Mesenteric fat pad (tissue), 1 donor: ENCODE results near the gene VPS26C. TPM values are rescaled to one million over a fixed set of nuclear protein-coding genes. Genes with fewer than 3 reads are reported as not detected.
"Not testable (repeated sequence)": the region's sequence is repeated elsewhere in the genome, so short reads cannot be mapped to it uniquely, and the experiment has no call there.

Source experiments
- DNase-seq: peaks from one replicate; pipeline ENCODE4 v3.0.0-alpha.2; 2020; ENCODE audit warnings: low spot score
- long read RNA-seq: library from polyadenylated mRNA; unstranded; transcript quantifications from one replicate; pipeline ENCODE4 v2.0.0, GENCODE V29; 2020
- total RNA-seq: library from RNA; stranded (reverse); fragmentation: NEBNext Ultra II Directional; extraction: Animal tissue kit (Norgen Biotek cat#: 25700); gene quantifications from one replicate; pipeline ENCODE4 v1.2.1, GENCODE V29; 2021
- donor health status: DM: yes; HTN: yes; CAD: no.

The VPS26C gene
- 48.5 TPM for total RNA-seq
- long read RNA-seq, transcript VPS26C-207 (7 exons, 937 nt): minor isoform, 8 of 65 reads
- long read RNA-seq, transcript VPS26C-201 (8 exons, 3,256 nt): major isoform, 26 of 65 reads
- long read RNA-seq, partial matches to known transcripts: 11 of 65 reads
- long read RNA-seq, other reads (novel, unspliced or antisense): 16 of 65 reads

DNA sequence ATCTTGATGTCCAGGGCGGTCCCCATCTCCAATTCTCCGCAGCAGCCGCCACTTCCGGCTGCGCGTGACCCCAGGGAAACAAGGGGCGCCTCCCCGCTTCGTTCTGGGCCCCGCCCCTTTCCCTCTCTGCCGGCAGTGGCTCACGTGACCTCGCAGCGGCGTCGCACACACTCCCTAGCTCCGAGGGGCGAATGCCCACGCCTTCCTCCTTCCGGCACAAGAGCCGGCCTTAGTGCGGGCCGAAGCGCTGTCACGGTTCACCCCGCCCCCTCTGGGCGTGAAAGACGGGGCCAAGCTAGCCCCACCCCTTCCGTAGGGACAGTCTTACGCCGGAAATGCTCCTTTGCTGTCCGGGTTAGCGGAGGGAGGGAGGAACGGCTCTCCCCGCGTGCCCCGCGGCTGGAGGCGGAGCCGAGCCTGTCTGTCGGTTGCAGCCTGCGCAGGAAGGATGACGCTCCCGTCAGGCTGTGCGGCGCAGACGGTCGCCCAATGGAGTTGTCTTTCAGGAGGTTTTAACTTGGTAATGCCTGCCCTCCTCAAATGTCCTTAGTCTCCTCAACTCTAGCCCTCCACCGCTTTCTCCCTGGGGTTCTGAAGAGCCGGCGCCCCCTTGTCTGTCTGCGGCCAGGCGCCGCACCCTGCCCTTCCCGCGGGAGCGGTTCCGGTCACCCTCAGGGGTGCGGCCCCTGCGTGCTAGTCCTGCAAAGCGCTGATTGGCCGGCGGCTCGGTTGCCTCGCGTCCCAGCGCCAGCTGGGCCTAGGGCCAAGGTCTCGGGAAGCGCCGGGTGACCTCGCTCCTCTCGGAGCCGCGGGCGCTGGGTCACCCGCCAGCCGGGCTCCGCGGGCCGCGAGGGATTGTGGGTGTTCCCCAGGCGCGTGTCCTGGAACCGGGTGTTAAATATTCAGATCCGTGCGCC, at the start of gene VPS26C:
TSS of gene VPS26C (minus strand) at position 66 of the 917 bp plus-strand sequence. CDS start at position 26, 40 bp downstream.
- DNase-seq: peak; percentile 99

DNA sequence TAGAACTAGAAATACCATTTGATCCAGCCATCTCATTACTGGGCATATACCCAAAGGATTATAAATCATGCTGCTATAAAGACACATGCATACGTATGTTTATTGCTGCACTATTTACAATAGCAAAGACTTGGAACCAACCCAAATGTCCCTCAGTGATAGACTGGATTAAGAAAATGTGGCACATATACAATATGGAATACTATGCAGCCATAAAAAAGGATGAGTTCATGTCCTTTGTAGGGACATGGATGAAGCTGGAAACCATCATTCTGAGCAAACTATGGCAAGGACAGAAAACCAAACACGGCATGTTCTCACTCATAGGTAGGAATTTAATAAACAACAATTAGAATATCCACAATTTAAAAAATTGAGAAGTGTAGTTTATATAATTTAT, 48.9 kb upstream of the VPS26C start:
- DNase-seq: not testable (repeated sequence)

DNA sequence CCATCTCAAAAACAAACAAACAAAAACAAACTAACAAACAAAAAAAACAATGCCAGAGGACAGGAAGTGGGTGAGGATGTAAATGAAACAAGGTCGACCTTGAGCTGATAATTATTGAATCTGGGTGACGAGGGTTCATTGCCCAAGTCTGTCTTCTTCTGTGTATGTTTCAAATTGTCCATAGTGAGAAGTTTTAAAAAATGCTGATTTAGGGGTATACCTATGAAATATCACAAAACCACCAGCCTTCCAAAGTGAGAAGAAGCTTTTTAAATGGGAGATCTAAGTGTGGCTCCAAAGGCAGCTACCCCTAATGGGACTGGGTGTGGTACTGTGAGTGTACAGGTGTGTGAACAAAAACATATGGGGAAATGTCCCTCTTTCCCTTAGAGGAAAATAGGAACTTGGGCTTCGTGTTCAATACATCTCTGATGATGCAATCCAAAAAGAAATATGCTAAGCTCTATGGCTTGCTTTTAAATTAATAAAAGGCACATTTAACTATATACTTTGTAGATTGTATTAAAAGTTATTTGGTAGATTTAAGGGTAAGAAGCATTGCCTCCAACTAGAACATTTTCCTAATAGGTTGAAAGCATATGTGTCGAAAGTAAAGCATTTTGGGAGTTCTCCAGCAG, 33.1 kb upstream of the VPS26C start:
- DNase-seq: no peak

DNA sequence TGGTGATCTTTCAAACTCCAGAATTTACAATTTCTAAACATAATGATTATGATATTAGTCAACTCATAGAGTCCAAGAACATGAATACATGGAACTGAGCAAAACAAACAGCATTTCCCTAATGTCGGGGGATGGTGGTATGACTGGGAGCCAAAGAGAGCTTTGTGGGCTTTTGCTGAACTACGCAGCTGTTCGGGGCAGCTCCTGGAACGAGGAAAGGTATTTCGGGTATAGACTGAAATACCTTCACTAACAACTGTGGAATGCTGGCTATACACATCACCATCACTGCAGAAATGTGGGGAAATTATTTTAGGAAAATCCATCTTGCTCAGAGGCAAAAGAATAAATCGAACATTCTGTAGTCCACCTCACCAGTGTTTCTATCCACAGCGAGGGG, 30.2 kb upstream of the VPS26C start:
- no peak for DNase-seq

DNA sequence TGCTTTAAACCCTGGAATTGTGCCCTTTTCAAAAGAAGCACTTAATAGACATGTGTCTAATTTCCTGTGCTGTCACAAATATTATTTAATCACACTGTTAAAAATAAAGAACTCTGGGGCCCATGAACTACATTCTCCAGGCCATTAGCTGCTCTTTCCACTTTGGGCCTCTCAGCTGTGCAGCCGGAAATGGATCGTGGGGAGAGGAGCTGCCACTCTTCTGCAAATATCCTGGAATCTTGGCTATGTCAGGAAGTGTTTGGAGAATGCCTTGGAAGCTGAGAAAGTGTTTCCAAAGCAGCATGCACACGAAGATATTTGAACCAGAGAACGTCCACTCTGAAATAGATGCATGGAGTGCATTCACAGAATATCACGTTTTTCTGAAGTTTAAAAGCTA, 27.5 kb upstream of the VPS26C start:
- DNase-seq: no peak

DNA sequence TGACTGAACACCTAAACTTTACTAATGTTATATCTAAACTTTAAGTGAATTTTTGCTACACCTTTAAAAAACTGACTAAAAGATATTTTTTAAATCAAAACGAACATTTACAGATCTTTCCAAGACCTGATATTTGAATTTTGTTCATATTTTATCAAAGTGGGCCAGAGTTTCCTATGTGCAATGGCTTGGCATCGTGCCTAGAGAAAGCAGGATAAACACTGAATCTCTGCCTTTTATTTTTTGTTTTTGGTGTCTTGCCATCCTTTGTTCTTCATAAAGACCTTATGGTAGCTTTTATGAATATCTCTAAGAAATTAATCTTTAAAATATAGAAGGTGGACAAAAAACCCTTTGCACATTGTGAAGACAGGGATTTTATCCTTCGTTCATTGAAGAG, 25.8 kb upstream of the VPS26C start:
- no peak for DNase-seq

DNA sequence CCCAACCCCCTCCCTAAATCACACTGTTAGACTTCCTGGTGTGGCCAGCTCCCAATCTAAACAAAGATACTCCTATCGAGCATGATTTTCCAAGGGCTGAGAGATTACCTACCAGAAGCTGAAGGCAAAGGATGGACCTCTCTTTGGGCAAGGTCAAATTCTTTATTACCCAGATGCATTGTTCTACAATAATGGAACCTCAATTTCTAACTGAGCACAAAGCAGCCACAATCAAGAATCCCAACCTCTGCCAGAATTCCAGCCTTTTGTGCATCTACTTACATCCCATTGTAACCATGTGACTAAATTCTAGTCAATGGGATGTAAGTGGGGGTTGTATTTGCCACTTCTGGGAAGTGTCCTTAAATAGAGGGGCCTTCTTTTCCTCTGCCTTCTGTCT, 24.9 kb upstream of the VPS26C start:
- no peak for DNase-seq

DNA sequence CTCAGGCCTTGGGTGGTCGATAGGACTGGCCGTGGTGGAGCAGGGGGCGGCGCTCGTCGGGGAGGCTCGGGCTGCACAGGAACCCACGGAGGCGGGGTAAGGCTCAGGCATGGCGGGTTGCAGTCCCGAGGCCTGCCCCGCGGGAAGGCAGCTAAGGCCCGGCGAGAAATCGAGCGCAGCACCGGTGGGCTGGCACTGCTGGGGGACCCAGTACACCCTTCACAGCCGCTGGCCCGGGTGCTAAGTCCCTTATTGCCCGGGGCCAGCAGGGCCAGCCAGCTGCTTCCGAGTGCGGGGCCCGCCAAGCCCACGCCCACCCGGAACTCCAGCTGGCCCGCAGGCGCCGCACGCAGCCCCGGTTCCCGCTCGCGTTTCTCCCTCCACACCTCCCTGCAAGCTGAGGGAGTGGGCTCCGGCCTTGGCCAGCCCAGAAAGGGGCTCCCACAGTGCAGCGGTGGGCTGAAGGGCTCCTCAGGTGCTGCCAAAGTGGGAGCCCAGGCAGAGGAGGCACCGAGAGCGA, 16.1 kb upstream of the VPS26C start:
- DNase-seq: not testable (repeated sequence)

DNA sequence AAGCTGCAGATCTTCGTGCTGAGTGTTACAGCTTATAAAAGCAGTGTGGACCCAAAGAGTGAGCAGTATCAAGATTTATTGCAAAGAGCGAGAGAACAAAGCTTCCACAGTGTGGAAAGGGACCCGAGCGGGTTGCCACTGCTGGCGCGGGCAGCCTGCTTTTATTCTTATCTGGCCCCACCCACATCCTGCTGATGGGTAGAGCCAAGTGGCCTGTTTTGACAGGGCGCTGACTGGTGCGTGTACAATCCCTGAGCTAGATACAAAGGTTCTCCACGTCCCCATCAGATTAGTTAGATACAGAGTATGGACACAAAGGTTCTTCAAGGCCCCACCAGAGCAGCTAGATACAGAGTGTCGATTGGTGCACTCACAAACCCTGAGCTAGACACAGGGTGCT, 15.5 kb upstream of the VPS26C start:
- DNase-seq: not testable (repeated sequence)

DNA sequence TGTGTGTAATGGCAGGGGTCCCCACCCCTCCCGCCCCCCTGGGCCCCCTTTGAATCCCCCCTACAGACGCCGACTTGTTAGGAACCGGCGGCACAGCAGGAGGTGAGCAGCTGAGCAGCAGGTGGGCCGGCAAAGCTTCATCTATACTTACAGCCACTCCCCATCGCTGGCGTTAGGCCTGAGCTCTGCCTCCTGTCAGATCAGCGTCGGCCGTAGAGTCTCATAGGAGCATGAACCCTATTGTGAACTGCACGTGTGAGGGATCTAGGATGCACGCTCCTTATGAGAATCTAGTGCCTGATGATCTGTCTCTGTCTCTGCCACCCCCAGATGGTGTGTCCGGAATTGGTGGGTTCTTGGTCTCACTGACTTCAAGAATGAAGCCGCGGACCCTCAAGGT, 14.9 kb upstream of the VPS26C start:
- DNase-seq: no peak

DNA sequence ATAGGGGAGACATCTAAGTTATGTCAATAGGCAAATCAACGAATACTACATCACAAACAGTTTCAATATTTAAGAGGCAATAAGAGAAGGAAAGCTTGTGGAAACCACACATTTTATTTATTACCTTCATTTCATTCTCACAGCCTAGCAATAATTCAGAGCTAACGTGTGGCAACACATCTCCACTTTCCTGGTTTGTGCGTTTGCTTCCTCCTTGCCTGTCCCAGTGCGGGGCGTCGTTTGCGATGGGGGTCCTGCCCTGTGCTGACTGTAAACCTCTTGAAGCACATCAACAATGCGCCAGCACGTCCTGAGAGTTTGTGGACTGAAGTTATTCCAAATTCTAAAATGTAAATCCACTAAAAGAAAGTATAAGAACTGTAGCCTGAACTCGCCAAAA, 14.4 kb upstream of the VPS26C start:
- no peak for DNase-seq

DNA sequence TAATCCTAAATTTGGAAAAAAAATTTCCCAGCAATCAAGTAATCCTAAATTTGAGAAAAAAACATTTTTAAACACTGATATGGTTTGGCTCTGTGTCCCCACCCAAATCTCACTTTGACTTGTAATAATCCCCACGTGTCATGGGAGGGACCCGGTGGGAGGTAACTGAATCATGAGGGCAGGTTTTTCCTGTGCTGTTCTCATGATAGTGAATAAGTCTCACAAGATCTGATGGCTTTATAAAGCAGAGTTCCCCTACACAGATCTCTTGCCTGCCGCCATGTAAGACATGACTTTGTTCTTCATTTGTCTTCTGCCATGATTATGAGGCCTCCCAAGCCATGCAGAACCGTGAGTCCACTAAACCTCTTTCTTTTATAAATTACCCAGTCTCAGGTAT, 12.1 kb upstream of the VPS26C start:
- DNase-seq: not testable (repeated sequence)

DNA sequence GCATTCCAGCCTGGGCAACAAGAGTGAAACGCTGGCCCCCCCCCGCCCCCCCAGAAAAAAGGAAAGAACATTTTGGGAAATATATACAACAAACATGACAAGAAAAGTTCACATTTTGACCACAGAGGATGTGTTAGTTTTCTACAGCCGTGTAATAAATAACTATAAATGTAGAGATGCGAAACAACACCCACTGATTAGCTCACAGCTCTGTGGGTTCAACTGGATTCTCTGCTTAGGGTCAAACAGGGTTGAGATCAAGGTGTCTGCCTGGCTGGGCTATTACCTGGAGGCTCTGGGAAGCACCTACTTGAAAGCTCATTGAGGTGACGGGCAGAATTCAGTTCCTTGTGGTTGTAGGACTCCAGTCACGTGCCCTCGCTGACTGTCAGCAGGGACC, 11.1 kb upstream of the VPS26C start:
- no peak for DNase-seq

DNA sequence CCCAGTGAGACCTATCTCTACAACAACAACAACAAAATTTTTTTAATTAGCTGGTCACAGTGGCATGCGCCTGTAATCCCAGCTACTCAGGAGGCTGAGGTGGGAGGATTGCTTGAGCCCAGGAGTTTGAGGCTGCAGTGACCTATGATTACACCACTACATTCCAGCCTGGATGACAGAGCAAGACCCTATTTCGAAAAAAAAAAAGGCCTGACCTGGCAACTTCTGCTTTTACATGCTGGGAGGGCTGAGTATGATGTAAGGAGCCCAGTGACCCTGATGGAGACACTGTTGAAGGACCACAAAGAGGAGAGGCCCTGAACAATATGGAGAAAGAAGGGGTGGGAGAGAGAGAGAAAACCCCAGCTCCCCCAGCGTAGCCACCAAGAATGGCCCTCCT, 9.2 kb upstream of the VPS26C start:
- no peak for DNase-seq

DNA sequence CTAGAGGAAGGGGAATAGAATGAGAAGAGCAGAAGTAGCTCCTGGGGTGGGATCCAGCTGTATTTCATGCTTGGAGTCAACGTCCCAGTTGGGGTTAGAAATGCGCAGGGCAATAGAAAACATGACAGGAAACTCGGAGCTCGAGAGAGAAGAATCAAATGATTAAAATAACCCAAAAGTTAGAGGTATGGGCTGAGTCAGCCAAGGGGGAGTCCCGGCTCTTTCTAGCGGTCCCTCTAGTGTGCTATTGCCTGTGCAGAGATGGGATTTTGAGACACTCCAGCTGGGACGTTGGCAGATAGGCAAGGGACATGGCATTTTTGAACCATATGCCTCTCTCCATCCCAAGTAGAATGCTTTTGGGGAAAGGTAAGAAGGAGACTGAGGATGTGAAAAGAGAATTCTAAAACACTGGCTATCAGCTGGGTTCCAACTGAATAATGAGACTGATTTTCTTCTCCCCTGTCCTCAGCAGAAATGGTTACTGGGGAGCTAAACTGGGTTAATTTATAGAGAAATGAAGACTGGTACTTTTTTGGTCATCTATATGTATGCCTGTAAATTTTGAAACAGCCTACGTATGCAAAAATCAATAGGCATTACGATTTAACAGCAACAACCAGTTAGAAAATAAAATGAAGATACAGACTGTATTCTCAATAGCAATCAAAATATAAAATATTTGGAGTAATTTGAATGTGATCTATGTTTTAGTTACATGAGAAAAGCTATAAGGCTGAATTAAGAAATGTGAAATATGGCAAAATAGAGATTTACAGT, 7.0 kb upstream of the VPS26C start:
- DNase-seq: no peak

DNA sequence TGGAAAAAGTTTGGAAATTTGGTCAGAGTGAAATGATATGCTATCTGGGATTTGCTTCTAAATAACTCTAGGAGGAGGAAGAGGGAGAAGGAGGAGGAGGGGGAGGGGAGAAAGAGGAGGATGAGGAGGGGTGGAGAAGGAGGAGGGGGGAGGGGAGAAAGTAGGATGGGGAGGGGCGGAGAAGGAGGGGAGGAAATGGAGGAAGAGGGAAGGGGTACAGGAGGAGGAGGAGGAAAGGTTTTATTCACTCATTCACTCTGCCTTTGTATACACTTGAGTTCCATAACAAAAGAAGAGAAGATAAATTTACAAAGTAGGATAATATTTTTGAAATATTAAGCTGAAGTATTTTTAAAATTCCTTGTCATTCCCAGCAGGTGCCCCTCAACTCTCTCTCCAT, 6.3 kb upstream of the VPS26C start:
- no peak for DNase-seq

DNA sequence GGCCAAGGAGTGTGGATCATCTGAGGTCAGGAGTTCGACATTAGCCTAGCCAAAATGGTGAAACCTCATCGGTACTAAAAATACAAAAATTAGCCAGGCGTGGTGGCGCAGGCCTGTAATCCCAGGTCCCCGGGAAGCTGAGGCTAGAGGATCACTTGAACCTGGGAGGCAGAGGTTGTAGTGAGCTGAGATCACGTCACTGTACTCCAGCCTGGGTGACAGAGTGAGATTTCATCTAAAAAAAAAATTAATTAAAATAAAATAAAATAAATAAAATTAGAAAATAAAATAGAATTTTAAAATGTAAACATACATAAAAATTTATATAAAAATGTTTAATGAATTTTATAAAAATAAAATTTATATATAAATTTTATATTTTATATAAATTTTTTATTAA, 5.8 kb upstream of the VPS26C start:
- no peak for DNase-seq

DNA sequence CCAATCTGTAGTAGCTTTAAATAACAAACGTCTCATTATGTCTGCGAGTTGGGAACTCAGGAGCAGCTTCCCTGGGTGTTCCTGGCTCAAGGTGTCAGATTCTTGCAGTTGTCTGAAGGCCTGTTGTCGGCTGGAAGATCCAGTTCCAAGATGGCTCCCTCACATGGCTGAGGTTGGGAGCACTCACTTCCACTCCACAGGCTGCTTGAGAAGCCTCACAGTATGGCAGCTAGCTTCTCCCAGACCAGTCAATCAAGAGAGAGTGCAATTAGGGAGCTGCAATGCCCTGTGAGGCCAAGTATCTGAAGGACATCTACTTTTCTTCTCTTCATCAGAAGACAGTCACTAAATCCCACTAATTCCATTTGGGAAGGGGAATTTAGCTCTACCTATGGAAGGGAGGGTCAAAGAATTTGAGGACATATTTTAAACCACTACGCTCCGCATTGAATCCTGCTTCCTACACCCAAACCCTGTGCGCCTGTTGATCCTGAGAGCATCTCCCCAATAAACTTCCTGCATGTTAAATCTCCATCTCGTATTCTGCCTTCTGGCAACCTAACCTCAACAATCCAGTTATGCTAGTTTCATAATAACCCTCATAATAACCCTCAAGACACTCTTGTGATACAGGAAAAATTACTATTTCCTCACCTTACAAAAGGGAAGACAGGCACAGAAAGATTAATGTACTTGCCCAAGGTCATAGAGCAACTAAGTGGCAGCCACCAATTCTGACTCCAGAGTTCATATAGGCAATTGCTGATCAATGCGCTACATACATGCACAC, 3.6 kb upstream of the VPS26C start:
- no peak for DNase-seq

DNA sequence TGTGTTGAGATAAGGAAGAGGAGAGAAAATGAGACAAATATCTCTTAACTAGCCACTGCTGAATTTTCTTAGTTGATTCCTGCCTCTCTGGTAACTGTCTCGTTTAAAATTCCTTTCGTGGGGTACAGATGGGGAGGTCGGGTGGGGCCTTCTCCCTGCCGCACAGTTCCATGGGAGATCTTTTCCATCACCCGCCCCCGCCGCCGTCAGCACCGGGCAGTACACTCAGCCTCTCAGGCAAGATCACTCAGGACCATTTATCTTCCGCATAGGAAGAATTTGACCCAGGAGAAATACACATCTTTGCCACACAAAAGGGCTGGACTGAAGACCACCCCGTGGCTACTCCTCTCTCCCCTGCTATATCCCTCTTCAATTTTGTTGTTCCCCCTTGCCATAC, 2.3 kb upstream of the VPS26C start:
- DNase-seq: no peak

DNA sequence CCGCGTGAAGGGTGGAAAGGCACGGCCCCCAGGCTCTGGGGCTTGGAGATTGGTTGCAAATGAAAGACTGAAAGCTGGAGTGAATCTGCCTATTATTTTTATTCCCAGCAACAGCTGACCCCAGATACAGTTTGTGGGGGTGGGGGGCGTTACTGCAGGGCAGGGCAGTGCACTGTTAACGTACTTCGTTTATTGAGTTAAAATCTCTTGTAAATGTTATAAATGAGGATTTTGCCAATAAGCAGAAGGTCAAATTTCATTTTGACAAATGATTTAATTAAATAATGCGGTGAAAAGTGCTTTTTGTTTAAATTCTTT, 1.0 kb upstream of the VPS26C start:
- no peak for DNase-seq
